ENCODE results near the gene NXF2B. TPM values are rescaled to one million over a fixed set of nuclear protein-coding genes. Genes with fewer than 3 reads are reported as not detected.

Gene NXF2B
- total RNA-seq, 2 experiments from 2014 or later = not detected

DNA sequence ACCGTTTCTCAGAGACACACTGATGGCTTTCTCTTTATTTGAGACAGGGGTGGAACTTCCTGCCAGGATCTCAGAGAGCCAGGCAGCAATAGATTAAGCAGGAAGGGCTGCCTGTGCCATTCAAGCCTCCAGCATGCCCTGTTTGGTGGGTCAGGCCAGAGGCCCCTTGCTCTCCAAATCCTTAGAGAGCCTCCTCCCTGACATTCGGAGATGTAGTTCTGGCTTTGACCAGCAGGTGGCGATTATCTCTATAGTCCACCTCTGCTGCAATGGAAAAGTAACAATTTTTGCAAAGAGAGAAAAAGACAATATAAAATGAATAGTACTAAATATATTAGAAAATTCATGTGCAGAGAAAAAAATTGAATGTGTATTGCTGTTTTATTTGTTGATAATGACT is 93.9 kb downstream of the NXF2B start:
- Mint-ChIP-seq H3K4me1 (ENCODE audit: low read depth) (no peaks in the 10 kb centered on the region), H3K27me3 (peaks cover 26% of the 10 kb centered on the region), H3K36me3 (ENCODE audit: low read depth) (no peaks in the 10 kb centered on the region), H3K4me3 (no peak overlapping the region), H3K27ac (no peak overlapping the region), H3K9me3 (no peaks in the 10 kb centered on the region)
- ATAC-seq (ENCODE audit: poor library complexity) (no peak), DNase-seq (peak; percentile 41 to 80 (median 58))
- H3K36me3 ChIP-seq (ENCODE audit: insufficient read depth, low read length) = no peaks in the 10 kb centered on the region
- TF ChIP-seq, protein P1, sequence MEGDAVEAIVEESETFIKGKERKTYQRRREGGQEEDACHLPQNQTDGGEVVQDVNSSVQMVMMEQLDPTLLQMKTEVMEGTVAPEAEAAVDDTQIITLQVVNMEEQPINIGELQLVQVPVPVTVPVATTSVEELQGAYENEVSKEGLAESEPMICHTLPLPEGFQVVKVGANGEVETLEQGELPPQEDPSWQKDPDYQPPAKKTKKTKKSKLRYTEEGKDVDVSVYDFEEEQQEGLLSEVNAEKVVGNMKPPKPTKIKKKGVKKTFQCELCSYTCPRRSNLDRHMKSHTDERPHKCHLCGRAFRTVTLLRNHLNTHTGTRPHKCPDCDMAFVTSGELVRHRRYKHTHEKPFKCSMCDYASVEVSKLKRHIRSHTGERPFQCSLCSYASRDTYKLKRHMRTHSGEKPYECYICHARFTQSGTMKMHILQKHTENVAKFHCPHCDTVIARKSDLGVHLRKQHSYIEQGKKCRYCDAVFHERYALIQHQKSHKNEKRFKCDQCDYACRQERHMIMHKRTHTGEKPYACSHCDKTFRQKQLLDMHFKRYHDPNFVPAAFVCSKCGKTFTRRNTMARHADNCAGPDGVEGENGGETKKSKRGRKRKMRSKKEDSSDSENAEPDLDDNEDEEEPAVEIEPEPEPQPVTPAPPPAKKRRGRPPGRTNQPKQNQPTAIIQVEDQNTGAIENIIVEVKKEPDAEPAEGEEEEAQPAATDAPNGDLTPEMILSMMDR (IDR thresholded peaks at IDR 0.05) = peak; percentile 77
- no peak overlapping the region for H3K4me3 ChIP-seq (ENCODE audit: low read length)
- POLR2A ChIA-PET = no interaction called here
- intact Hi-C loops (cut with DNase I, micrococcal nuclease) = no loop called here
- H3K27ac ChIP-seq (ENCODE audit: low read depth in 1 of 2, low read length in 2 of 2) = no peak overlapping the region
- no peaks in the 10 kb centered on the region for H3K27me3 ChIP-seq (ENCODE audit: control insufficient read depth in 1 of 2, insufficient read depth in 2 of 2, low read length in 2 of 2)
- H3K4me1 ChIP-seq (ENCODE audit: insufficient read depth, low read length) = no peaks in the 10 kb centered on the region
- H3K9me3 ChIP-seq (ENCODE audit: control insufficient read depth in 1 of 2, insufficient read depth in 1 of 2, low read length in 2 of 2) = no peaks in the 10 kb centered on the region
- CTCF ChIA-PET = no interaction called here

DNA sequence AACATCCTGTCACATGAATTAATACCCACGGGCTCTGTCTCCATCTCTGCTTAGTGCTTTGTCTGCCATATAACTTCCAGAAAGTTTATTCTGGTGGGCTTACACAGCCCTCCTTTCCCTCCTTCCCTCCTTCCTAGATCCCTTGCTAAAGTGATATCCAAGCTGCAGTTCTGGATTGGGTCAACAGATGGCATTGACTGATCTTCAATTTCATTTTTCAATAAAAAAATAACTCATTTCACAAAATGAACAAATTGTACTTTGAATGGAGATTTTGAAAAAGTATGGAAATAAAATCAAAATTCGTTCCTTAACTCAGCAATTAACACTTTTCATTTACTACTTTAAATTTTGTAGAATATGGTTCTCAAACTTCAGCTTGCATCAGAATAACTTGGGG is 97.9 kb downstream of the NXF2B start:
- TF ChIP-seq, protein P1 (IDR thresholded peaks at IDR 0.05) = no peak
- Mint-ChIP-seq H3K36me3 (ENCODE audit: low read depth) (no peaks in the 10 kb centered on the region), H3K4me1 (ENCODE audit: low read depth) (no peaks in the 10 kb centered on the region), H3K9me3 (no peaks in the 10 kb centered on the region), H3K27me3 (peaks cover 10% of the 10 kb centered on the region), H3K4me3 (no peak overlapping the region), H3K27ac (no peak overlapping the region)
- H3K4me3 ChIP-seq (ENCODE audit: low read length) = no peak overlapping the region
- H3K9me3 ChIP-seq (ENCODE audit: control insufficient read depth in 1 of 2, insufficient read depth in 1 of 2, low read length in 2 of 2) = no peaks in the 10 kb centered on the region
- H3K27me3 ChIP-seq (ENCODE audit: control insufficient read depth in 1 of 2, insufficient read depth in 2 of 2, low read length in 2 of 2) = no peaks in the 10 kb centered on the region
- ChIA-PET POLR2A (no interaction called here), CTCF (no interaction called here)
- intact Hi-C loops (cut with DNase I, micrococcal nuclease) = no loop called here
- no peaks in the 10 kb centered on the region for H3K4me1 ChIP-seq (ENCODE audit: insufficient read depth, low read length)
- no peaks in the 10 kb centered on the region for H3K36me3 ChIP-seq (ENCODE audit: insufficient read depth, low read length)
- H3K27ac ChIP-seq (ENCODE audit: low read depth in 1 of 2, low read length in 2 of 2) = no peak overlapping the region
- ATAC-seq (ENCODE audit: poor library complexity) (no peak), DNase-seq (no peak)

DNA sequence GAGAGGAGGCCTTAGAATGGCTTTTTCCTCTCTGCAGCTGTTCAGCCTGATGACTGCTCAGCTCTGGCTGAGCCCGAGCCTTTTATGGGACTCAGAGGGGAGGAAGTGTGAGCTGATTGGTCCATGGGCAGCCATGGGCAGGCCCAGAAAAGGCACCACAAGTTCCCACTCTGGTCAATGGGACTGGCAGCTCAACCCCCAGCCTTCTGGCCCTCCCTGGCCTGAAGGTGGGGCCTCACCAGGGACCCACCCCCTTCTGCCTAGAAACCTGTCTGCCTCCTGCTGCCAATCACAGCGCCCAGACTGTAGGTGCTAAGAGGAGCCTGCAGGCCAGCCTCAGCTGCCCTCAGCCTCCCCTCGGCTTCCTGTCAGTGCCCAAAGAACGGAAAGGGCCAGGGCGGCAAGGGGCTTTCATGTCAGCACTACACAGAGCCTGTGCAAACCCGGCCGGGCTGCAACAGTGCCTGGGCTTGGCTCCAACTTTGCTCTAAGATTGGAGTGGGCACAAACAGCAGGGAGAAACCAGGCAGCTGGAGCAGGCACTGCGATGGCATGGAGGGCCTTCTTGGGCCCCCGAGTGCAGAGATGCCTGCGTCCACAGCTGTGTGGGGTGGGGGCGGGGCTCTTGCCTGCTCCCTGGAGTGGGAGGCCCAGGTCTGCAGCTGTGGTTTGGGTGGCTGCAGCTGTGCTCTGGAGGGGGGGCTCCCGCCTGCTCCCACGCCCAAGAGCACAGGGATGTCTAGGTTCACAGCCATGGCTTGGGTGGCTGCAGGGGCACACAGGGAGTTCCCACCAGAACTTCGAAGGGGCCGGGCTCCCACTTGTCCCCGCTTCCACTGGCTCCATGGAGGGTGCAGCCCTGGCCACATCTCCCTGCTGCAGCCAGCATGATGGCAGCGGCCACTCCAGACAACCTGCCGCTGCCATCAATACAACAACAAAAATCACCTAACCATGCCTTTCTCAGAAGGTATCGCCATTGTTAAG is 100.2 kb downstream of the NXF2B start:
- DNase-seq (peak in 4 of 14 experiments; percentile 17 to 49 (median 33)), ATAC-seq (ENCODE audit: poor library complexity) (no peak)
- TF ChIP-seq, protein P1 (IDR thresholded peaks at IDR 0.05) = no peak
- no peaks in the 10 kb centered on the region for H3K4me1 Mint-ChIP-seq (ENCODE audit: low read depth)
- CTCF ChIA-PET = no interaction called here
- no peak overlapping the region for H3K27ac Mint-ChIP-seq
- H3K27me3 ChIP-seq (ENCODE audit: control insufficient read depth in 1 of 2, insufficient read depth in 2 of 2, low read length in 2 of 2) = no peaks in the 10 kb centered on the region
- H3K4me3 Mint-ChIP-seq = no peak overlapping the region
- H3K9me3 Mint-ChIP-seq = no peaks in the 10 kb centered on the region
- H3K27ac ChIP-seq (ENCODE audit: low read depth in 1 of 2, low read length in 2 of 2) = no peak overlapping the region
- H3K27me3 Mint-ChIP-seq = peaks cover 4% of the 10 kb centered on the region
- H3K4me1 ChIP-seq (ENCODE audit: insufficient read depth, low read length) = no peaks in the 10 kb centered on the region
- H3K9me3 ChIP-seq (ENCODE audit: control insufficient read depth in 1 of 2, insufficient read depth in 1 of 2, low read length in 2 of 2) = no peaks in the 10 kb centered on the region
- intact Hi-C loops (cut with DNase I, micrococcal nuclease) = no loop called here
- H3K36me3 ChIP-seq (ENCODE audit: insufficient read depth, low read length) = no peaks in the 10 kb centered on the region
- no peaks in the 10 kb centered on the region for H3K36me3 Mint-ChIP-seq (ENCODE audit: low read depth)
- no peak overlapping the region for H3K4me3 ChIP-seq (ENCODE audit: low read length)
- POLR2A ChIA-PET = no interaction called here

Data from CD4-positive, alpha-beta T cell (primary cell).